ENCODE data around the gene COX19.

- TF ChIP-seq CTCF (conservative IDR thresholded peaks at IDR 0.05): no peak
- no peak for TF ChIP-seq EZH2 (IDR thresholded peaks at IDR 0.05; ENCODE audit: low read depth)
These were observed 56.8 kb downstream of the COX19 start for GRCh38 chr7:918441-919113.
